ENCODE measurements around the gene SIN3B.

DNA sequence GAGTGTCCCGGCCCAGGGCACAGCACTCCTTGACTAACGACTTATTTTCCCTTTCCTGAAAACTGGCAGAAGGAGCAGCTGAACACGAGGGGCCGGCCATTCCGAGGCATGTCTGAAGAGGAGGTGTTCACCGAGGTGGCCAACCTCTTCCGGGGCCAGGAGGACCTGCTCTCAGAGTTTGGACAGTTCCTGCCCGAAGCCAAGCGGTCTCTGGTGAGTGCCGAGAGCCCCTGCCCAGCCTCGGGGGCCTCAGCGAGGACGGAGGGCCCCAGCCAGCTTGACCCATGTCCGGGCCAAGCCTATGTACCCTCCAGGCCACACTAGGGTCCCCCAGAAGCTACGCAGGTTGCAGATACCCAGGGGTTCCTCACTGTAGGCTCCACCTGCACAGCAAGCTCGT, 17.7 kb downstream of the SIN3B start:
- TF ChIP-seq, protein P1, sequence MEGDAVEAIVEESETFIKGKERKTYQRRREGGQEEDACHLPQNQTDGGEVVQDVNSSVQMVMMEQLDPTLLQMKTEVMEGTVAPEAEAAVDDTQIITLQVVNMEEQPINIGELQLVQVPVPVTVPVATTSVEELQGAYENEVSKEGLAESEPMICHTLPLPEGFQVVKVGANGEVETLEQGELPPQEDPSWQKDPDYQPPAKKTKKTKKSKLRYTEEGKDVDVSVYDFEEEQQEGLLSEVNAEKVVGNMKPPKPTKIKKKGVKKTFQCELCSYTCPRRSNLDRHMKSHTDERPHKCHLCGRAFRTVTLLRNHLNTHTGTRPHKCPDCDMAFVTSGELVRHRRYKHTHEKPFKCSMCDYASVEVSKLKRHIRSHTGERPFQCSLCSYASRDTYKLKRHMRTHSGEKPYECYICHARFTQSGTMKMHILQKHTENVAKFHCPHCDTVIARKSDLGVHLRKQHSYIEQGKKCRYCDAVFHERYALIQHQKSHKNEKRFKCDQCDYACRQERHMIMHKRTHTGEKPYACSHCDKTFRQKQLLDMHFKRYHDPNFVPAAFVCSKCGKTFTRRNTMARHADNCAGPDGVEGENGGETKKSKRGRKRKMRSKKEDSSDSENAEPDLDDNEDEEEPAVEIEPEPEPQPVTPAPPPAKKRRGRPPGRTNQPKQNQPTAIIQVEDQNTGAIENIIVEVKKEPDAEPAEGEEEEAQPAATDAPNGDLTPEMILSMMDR (IDR thresholded peaks at IDR 0.05; ENCODE audit: low read depth, low read length, poor library complexity, severe bottlenecking), result no peak
- no peak for TF ChIP-seq EZH2phosphoT487 (IDR thresholded peaks at IDR 0.05; ENCODE audit: borderline replicate concordance, low read length)
